K562 (cell line): ENCODE data around the gene MANEAL. TPM values are rescaled to one million over a fixed set of nuclear protein-coding genes. Genes with fewer than 3 reads are reported as not detected.

ENCODE experiments used
- CBFA2T2 ChIP-seq: fragments of 450-650 bp; conservative IDR thresholded peaks from 2 replicates; pipeline ENCODE4 v1.6.1; 2017; ENCODE audit warnings: mild to moderate bottlenecking
- RERE ChIP-seq: sonication (generic); formaldehyde crosslinking; IDR thresholded peaks from 2 replicates; pipeline ENCODE4 v1.8.0; 2023; ENCODE audit warnings: missing genetic modification reagents, mild to moderate bottlenecking, borderline replicate concordance
- RUNX1 ChIP-seq: sonication (generic); IDR thresholded peaks from 2 replicates; pipeline ENCODE4 v1.6.1; 2016; ENCODE audit warnings: antibody characterized with exemption, low read depth
- SOX6 ChIP-seq: fragments of 450-650 bp; IDR thresholded peaks from 2 replicates; pipeline ENCODE4 v1.6.1; 2014; ENCODE audit warnings: mild to moderate bottlenecking
- USF2 ChIP-seq: sonication (generic); formaldehyde crosslinking; IDR thresholded peaks from 2 replicates; pipeline ENCODE4 v1.5.0; 2020; ENCODE audit warnings: missing genetic modification reagents
- ZFP36 ChIP-seq: fragments of 150-350 bp; IDR thresholded peaks from 2 replicates; pipeline ENCODE4 v1.6.1; 2018; ENCODE audit warnings: low read length, low read depth; ENCODE audit not compliant: partially characterized antibody
- polyA plus RNA-seq, 8 experiments: library from polyadenylated mRNA; depleted of rRNA in 4 of 8; stranded (reverse) in 5 of 8; unstranded in 3 of 8; fragments of >200 nt; fragmentation: Nextera tagmentation in 2 of 8; fragmentation: Illumina TruSeq in 1 of 8; extraction: Ambion mirVana in 2 of 8; extraction: Trizol in 1 of 8; gene quantifications; 2 replicates each; pipeline versions ENCODE4 v1.2.1 to v1.2.3, GENCODE V29; 2011 to 2014; ENCODE audit warnings: inconsistent platforms in 1 of 8, missing spikeins in 1 of 8
- total RNA-seq, 7 experiments: library from RNA; depleted of rRNA in 6 of 7; stranded (reverse); fragments of >200 nt in 6 of 7; fragmentation: Illumina TruSeq in 2 of 7; extraction: Trizol in 2 of 7; gene quantifications; 2 replicates each; pipeline versions ENCODE4 v1.2.1 to v1.2.3, GENCODE V29; 2011 to 2021; ENCODE audit warnings: low replicate concordance in 1 of 7
- TF ChIP-seq, protein P1 (sequence below): fragments of 200-800 bp; sonication (Bioruptor generic); IDR thresholded peaks from 2 replicates; pipeline ENCODE4 v1.6.1; 2016; ENCODE audit warnings: missing genetic modification characterization, missing compliant biosample characterization
- TF ChIP-seq, protein P2 (sequence below): fragments of 450-650 bp; IDR thresholded peaks from 2 replicates; pipeline ENCODE4 v1.6.1; 2016; ENCODE audit warnings: missing biosample characterization, missing genetic modification characterization
- TF ChIP-seq, protein P3 (sequence below), 3 experiments: IDR thresholded peaks in 2 of 3; conservative IDR thresholded peaks in 1 of 3; 2 replicates each; pipeline ENCODE4 v1.5.1; 2011 to 2012; ENCODE audit warnings: low read length in 3 of 3, mild to moderate bottlenecking in 3 of 3, control low read depth in 2 of 3, improper control_type of control experiment in 1 of 3, inconsistent platforms in 1 of 3, low read depth in 1 of 3, mixed read lengths in 1 of 3, moderate library complexity in 1 of 3; ENCODE audit not compliant: insufficient read depth in 2 of 3
- TF ChIP-seq, protein P4 (sequence below), 2 experiments: fragments of 250-450 bp in 1 of 2; fragments of 450-650 bp in 1 of 2; sonication (Bioruptor Pico) in 1 of 2; IDR thresholded peaks; 2 replicates each; pipeline versions ENCODE4 v1.6.1 to v1.8.0; 2016 to 2021; ENCODE audit warnings: mild to moderate bottlenecking in 2 of 2, moderate library complexity in 2 of 2, missing compliant biosample characterization in 1 of 2, missing genetic modification characterization in 1 of 2

Gene MANEAL
- total and polyA plus RNA-seq, 9 of the 15 experiments (the other 6 are each of a cell fraction or from before 2014, with no cell fraction given) = 0.37 to 3.2 (median 1.2) TPM

GRCh38 chr1:37759451-37759850, 34.2 kb upstream of the MANEAL start (continued):
- TF ChIP-seq, protein P1, sequence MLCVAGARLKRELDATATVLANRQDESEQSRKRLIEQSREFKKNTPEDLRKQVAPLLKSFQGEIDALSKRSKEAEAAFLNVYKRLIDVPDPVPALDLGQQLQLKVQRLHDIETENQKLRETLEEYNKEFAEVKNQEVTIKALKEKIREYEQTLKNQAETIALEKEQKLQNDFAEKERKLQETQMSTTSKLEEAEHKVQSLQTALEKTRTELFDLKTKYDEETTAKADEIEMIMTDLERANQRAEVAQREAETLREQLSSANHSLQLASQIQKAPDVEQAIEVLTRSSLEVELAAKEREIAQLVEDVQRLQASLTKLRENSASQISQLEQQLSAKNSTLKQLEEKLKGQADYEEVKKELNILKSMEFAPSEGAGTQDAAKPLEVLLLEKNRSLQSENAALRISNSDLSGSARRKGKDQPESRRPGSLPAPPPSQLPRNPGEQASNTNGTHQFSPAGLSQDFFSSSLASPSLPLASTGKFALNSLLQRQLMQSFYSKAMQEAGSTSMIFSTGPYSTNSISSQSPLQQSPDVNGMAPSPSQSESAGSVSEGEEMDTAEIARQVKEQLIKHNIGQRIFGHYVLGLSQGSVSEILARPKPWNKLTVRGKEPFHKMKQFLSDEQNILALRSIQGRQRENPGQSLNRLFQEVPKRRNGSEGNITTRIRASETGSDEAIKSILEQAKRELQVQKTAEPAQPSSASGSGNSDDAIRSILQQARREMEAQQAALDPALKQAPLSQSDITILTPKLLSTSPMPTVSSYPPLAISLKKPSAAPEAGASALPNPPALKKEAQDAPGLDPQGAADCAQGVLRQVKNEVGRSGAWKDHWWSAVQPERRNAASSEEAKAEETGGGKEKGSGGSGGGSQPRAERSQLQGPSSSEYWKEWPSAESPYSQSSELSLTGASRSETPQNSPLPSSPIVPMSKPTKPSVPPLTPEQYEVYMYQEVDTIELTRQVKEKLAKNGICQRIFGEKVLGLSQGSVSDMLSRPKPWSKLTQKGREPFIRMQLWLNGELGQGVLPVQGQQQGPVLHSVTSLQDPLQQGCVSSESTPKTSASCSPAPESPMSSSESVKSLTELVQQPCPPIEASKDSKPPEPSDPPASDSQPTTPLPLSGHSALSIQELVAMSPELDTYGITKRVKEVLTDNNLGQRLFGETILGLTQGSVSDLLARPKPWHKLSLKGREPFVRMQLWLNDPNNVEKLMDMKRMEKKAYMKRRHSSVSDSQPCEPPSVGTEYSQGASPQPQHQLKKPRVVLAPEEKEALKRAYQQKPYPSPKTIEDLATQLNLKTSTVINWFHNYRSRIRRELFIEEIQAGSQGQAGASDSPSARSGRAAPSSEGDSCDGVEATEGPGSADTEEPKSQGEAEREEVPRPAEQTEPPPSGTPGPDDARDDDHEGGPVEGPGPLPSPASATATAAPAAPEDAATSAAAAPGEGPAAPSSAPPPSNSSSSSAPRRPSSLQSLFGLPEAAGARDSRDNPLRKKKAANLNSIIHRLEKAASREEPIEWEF (CRISPR knock-in tag) = no peak
- no peak for TF ChIP-seq RERE (CRISPR knock-in tag)
- no peak for TF ChIP-seq USF2 (CRISPR knock-in tag)
- TF ChIP-seq, protein P2, sequence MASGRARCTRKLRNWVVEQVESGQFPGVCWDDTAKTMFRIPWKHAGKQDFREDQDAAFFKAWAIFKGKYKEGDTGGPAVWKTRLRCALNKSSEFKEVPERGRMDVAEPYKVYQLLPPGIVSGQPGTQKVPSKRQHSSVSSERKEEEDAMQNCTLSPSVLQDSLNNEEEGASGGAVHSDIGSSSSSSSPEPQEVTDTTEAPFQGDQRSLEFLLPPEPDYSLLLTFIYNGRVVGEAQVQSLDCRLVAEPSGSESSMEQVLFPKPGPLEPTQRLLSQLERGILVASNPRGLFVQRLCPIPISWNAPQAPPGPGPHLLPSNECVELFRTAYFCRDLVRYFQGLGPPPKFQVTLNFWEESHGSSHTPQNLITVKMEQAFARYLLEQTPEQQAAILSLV (tag) = no peak
- no peak for TF ChIP-seq CBFA2T2
- TF ChIP-seq RUNX1 = no peak
- no peak for TF ChIP-seq ZFP36
- TF ChIP-seq, protein P3, sequence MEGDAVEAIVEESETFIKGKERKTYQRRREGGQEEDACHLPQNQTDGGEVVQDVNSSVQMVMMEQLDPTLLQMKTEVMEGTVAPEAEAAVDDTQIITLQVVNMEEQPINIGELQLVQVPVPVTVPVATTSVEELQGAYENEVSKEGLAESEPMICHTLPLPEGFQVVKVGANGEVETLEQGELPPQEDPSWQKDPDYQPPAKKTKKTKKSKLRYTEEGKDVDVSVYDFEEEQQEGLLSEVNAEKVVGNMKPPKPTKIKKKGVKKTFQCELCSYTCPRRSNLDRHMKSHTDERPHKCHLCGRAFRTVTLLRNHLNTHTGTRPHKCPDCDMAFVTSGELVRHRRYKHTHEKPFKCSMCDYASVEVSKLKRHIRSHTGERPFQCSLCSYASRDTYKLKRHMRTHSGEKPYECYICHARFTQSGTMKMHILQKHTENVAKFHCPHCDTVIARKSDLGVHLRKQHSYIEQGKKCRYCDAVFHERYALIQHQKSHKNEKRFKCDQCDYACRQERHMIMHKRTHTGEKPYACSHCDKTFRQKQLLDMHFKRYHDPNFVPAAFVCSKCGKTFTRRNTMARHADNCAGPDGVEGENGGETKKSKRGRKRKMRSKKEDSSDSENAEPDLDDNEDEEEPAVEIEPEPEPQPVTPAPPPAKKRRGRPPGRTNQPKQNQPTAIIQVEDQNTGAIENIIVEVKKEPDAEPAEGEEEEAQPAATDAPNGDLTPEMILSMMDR (IDR thresholded peaks at IDR 0.05 in 2 of 3, conservative IDR thresholded peaks at IDR 0.05 in 1 of 3; ENCODE audit: insufficient read depth in 2 of 3, low read depth in 1 of 3, low read length in 3 of 3) = no peak
- TF ChIP-seq, protein P4, sequence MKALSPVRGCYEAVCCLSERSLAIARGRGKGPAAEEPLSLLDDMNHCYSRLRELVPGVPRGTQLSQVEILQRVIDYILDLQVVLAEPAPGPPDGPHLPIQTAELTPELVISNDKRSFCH (CRISPR knock-in tag; IDR thresholded peaks at IDR 0.05) = no peak
- TF ChIP-seq, protein P4 (tag; IDR thresholded peaks at IDR 0.05) = no peak
- no peak for TF ChIP-seq SOX6
